ENCODE data around the gene UGT1A8.

DNA sequence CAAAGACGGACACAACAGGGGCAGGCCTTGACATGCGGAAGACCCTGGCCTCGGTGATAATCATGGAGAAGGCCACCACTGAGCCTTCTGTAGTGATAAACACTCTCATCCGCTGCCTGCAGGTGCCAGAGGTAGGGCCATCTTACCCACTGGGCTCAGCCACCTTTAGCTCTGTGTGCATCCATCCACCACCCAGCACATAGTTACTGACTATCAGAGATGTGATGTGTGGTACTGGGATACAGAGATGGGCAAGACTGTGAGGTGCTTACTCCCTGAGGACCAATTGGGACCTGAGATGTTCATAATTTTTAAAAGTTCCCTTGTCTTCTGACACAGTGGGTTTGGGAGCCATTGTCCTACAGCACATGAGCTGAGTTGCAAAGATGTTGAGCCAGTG, 162.3 kb downstream of the UGT1A8 start:
- TF ChIP-seq SP1 (IDR thresholded peaks at IDR 0.05; ENCODE audit: low read depth) (no peak), SIN3A (IDR thresholded peaks at IDR 0.05; ENCODE audit: low read depth) (no peak), EZH2phosphoT487 (IDR thresholded peaks at IDR 0.05; ENCODE audit: borderline replicate concordance) (no peak), ZFX (IDR thresholded peaks at IDR 0.05) (no peak), FOSL1 (IDR thresholded peaks at IDR 0.05; ENCODE audit: low read depth) (no peak), YY1 (IDR thresholded peaks at IDR 0.05; ENCODE audit: extremely low read depth, insufficient replicate concordance, low read depth, low read length) (no peak), POLR2A (IDR thresholded peaks at IDR 0.05; ENCODE audit: borderline replicate concordance, extremely low read depth, insufficient read depth, insufficient read length) (no peak)
- TF ChIP-seq, protein P1, sequence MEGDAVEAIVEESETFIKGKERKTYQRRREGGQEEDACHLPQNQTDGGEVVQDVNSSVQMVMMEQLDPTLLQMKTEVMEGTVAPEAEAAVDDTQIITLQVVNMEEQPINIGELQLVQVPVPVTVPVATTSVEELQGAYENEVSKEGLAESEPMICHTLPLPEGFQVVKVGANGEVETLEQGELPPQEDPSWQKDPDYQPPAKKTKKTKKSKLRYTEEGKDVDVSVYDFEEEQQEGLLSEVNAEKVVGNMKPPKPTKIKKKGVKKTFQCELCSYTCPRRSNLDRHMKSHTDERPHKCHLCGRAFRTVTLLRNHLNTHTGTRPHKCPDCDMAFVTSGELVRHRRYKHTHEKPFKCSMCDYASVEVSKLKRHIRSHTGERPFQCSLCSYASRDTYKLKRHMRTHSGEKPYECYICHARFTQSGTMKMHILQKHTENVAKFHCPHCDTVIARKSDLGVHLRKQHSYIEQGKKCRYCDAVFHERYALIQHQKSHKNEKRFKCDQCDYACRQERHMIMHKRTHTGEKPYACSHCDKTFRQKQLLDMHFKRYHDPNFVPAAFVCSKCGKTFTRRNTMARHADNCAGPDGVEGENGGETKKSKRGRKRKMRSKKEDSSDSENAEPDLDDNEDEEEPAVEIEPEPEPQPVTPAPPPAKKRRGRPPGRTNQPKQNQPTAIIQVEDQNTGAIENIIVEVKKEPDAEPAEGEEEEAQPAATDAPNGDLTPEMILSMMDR (IDR thresholded peaks at IDR 0.05 in 2 of 3, conservative IDR thresholded peaks at IDR 0.05 in 1 of 3; ENCODE audit: borderline replicate concordance in 1 of 3, insufficient read depth in 1 of 3, low read depth in 2 of 3, low read length in 2 of 3), result no peak
- TF ChIP-seq, protein P2, sequence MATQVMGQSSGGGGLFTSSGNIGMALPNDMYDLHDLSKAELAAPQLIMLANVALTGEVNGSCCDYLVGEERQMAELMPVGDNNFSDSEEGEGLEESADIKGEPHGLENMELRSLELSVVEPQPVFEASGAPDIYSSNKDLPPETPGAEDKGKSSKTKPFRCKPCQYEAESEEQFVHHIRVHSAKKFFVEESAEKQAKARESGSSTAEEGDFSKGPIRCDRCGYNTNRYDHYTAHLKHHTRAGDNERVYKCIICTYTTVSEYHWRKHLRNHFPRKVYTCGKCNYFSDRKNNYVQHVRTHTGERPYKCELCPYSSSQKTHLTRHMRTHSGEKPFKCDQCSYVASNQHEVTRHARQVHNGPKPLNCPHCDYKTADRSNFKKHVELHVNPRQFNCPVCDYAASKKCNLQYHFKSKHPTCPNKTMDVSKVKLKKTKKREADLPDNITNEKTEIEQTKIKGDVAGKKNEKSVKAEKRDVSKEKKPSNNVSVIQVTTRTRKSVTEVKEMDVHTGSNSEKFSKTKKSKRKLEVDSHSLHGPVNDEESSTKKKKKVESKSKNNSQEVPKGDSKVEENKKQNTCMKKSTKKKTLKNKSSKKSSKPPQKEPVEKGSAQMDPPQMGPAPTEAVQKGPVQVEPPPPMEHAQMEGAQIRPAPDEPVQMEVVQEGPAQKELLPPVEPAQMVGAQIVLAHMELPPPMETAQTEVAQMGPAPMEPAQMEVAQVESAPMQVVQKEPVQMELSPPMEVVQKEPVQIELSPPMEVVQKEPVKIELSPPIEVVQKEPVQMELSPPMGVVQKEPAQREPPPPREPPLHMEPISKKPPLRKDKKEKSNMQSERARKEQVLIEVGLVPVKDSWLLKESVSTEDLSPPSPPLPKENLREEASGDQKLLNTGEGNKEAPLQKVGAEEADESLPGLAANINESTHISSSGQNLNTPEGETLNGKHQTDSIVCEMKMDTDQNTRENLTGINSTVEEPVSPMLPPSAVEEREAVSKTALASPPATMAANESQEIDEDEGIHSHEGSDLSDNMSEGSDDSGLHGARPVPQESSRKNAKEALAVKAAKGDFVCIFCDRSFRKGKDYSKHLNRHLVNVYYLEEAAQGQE (IDR thresholded peaks at IDR 0.05; ENCODE audit: low read depth), result no peak
